Measurements from ENCODE around the gene TMEM187.
"Not testable (repeated sequence)": the region's sequence is repeated elsewhere in the genome, so short reads cannot be mapped to it uniquely, and the experiment has no call there.

Gene TMEM187

DNA sequence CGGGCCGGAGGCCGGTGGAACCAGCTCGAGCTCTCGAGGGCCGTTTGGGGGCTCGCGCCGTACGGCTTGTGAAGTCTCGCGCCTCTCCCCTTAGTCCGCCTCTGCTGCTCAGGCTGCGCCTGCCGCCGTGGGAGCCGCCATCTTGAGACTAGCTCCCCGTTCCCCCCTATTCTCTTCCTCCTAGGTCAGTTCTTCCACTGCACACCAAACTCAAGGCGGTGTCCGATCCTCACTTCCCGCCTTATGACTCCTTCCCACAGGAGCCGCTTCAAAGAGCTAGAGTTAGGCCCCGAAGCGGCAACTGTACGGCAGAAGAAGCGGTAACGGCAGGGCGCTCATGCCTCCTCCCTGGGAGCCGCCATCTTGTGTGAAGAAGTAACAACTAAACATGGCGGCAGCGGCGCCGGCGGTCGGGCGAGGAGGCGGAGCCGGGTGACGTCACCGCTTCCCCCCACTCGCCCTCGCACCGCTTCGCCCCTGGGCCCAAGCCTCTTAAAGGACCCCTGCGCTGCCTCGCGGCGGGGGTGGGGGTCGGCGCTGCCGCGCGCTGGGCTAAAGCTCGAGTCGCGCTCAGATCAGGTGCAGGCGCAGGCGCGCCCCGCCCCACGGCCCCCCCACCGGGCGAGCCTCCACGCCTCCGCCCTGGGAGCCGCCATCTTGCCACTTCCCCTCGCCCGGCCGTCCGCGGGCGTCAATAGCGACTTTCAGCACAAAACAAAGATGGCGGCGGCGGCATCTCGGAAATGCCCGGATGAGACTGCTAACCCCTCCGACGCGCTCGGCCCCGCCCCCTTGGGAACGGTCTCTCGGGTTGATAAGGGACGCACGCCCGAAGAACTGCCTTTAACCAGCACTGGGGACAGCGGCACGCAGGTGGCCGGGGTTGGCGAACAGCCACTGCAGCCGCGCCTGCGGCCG is 845 bp upstream of the TMEM187 start, which contains the start of gene HCFC1:
TSS of gene HCFC1 (minus strand) at position 369 of the 918 bp plus-strand sequence. CDS start 978 bp downstream, outside the sequence.
- peak; percentile 93 for DNase-seq

DNA sequence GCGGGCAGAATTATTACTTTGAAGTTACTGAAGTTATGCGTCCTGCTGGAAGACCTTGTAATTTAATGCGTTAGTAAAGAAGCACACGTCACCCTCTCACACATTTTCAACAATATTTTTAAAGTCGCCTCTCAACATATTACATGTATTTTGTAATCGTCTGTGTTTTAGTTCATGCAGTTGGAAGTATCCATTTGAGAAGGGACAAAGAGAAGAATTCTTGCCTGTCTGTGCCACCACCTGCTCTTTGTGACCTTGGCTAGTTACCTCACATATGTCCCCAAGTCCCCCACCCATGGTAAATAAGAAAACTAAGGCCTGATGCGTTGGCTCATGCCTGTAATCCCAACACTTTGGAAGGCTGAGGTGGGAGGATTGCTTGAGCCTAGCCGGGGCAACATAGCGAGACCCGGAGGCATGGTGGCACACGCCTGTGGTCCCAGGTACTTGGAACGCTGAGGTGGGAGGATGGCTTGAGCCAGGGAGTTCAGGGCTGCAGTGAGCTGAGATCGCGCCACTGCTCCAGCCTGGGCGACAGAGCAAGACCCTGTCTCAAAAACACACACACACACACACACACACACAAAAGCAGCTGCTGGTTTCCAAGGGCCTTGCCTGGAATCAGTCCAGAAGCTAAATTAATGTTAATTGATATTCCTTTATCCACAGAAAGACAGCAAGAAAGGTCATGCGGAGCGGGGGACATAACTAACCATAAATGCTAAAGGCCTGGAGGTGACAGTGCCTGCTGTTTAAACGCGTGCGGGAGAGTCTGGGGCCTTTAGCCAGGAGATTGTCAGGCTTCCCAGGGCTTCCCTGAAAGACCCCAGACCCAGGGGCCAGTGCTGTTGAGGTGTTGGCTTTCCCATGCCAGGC is 811 bp downstream of the TMEM187 start:
- DNase-seq = no peak

DNA sequence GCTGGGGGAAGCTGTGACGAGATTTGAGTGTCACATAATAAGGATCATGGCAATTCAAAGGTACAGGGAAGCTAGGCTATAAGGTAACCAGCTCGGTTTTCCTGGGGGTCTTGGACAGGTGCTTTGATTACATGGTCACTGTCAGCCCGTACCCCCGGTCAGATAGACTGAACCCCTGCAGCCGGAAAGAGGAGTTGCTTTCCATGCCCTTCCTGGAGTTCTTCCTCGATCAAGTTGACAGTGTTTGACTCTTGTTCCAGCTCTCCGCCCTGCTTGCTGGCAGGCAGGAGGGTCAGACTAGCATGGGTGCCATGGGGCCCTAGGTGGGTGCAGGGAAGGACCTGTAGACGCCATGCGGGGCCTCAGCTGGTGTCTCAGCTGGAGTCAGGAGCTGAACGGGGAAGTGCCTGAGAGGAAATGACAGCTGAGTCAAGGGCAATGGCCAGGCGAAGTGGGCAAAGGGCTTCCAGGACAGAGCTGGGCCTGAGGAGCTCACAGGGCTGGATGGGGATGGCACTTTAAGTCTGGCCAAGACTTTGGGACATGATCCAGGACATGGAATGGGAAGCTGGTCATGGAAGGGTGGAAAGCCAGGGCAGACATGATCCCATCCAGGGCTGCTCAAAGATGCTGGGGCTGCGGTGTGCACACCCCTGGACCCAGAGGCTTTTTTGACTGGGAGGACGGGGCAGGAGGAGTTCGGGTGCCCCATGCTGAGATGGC is 1.6 kb downstream of the TMEM187 start:
- no peak for DNase-seq

DNA sequence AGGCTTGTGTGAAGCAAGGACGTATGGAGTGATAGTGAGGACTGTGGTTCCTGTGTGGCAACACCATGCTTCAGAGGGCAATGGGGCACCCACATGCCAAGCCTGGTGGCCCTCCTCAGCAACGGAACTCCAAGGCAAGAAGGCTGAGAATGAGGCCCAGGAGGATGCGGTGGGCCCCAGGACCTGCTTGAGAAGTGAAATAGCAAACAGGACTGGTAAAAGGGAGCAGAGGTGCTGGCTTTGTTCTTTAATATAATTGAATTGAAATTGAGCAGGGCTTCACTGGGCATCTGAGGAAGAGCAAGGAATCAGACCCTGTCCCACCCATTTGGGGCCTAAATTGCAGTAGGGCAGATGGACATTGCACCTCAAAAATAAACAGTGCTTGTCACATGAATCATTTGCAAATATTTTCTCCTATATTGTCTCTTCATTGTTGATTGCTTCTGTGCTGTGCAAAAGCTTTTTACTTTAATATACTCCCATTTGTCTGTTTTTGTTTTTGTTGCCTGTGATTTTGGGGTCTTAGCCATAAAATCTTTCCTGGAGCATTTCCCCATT is 2.3 kb downstream of the TMEM187 start:
- no peak for DNase-seq

GRCh38 chrX:153980394-153980793 is 7.8 kb downstream of the TMEM187 start:
- not testable (repeated sequence) for DNase-seq

- DNase-seq = no peak
These were observed 8.7 kb downstream of the TMEM187 start for GRCh38 chrX:153981231-153981630.

DNA sequence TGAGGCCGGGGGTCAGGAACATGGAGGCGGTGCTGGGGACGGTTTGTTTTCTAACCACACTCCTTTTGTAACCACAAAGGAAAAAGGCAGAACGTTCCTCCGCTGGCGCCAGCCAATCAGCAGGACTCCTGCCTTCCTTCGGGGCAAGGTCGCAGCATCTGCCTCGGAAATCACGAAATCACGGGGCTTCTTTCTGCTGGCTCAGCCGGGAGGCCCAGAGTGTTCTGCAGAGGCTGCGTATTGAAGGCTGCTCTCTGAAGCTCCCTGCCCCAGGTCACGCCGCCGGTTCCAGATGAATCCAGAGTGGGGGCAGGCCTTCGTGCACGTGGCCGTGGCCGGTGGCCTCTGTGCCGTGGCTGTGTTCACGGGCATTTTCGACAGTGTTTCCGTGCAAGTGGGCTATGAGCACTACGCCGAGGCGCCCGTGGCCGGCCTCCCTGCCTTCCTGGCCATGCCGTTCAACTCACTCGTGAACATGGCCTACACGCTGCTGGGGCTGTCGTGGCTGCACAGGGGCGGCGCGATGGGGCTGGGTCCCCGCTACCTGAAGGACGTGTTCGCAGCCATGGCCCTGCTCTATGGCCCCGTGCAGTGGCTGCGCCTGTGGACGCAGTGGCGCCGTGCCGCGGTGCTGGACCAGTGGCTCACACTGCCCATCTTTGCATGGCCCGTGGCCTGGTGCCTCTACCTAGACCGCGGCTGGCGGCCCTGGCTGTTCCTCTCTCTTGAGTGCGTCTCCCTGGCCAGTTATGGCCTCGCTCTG is 9.4 kb downstream of the TMEM187 start:
- DNase-seq = no peak

DNA sequence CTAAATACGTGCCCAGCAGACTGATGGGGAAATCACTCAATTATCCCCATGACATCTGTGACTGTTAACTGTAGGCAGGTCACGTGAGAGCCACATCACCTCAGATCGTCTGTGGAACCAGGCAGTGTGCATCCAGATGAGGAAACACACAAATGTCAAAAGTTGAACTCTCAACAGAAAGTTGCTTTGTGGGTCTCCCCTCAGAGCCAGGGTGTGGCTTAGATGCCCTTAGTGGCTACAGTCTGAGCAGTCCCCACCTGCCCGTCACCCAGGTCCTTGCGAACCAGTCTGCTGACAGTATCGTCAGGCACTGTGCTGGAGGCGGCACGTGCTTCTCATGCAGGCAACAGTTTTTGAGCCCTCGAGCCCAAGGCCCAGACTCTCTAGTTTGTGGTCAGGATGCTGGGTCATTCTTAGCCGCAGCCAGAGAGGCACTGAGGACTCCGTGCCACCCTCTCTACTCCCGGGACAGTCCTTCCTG is 10.8 kb downstream of the TMEM187 start:
- DNase-seq = no peak

- DNase-seq = no peak
These were observed 12.0 kb downstream of the TMEM187 start for GRCh38 chrX:153984351-153985178.

DNA sequence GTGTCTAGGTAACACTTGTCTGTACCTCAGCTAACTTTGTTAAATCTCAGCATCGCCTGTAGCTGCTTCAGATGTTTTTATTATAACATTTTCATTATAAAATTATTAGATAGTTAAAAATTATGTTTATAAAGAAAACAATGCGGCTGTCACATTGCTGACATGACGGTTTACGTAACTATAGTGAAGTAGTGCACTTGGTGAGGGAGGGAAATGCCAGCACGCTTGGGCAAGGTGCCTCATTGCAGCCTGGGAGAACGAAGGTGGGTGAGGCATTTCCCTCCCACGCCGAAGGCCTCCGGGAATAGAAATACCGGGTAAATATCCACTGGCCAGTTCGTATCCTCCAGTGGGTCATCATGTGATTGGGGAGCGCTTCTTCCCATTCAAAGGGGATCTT is 15.9 kb downstream of the TMEM187 start:
- DNase-seq = no peak

DNA sequence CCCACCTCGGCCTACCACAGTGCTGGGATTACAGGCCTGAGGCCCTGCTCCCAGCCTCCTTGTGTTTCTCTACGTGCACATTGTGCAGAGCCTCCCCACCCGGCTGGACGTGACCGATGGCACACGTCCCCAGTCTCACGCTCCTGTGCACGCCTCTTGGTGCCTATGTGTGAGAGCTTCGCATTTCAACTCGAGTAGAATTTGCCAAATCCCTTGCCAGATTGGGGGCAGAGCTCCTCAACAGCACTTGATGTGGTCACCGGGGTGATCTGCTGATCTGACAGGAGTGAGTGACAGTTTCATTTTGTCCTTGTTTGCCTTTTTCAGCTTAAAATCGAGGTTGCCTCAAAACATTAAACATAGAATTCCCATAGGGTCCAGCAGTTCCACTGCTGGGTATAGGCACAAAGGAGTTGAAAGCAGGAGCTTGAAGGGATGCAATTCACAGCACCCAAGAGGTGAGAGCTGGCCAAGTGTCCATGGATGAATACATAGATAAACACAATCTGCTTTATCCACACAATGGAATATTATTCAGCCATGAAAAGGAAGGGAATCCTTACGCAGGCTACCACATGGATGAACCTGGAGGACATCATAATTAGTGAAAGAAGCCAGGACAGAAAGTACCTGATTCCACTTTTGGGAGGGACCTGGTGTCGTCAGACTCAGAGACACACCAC is 17.6 kb downstream of the TMEM187 start:
- no peak for DNase-seq

DNA sequence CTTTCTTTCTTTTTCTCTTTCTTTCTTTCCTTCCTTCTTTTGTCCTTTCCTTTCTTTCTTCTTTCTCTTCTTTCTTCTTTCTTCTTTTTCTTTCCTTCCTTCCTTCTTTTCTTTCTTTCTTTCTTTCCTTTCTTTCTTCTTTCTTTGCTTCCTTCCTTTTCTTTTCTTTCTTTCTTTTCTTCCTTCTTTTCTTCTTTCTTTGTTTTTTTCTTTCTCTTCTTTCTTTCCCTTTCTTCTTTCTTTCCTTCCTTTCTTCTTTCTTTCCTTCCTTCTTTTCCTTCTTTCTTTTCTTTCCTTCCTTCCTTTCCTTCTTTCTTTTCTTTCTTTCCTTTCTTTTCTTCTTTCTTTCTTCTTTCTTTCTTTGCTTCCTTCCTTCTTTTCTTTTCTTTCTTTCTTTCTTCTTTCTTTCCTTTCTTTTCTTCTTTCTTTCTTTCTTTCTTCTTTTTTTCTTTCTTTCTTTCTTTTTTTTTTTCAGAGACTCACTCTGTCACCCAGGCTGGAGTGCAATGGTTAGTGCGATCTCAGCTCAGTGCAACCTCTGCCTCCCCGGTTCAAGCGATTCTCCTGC is 18.5 kb downstream of the TMEM187 start:
- DNase-seq = no peak

GRCh38 chrX:153992180-153992579 is 19.6 kb downstream of the TMEM187 start:
- no peak for DNase-seq

DNA sequence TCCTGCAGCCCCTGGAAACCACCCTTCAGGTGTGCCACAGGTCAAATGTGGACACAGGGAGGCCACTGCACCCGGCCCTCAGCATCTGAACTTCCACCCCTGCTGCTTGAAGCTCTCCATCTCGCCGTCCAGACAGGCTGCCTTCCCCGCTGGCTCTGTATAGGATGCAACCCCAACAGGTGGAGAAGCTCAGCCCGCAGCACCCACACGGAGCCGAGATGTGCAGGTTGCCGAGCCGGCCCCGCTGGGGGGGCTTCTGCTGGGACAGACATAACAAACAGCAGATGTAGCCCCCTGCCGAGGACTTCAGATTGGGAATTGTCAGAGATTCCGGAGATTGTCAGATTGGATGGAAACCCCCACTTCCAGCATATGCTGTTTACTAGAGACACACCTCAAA is 20.5 kb downstream of the TMEM187 start:
- DNase-seq = no peak

DNA sequence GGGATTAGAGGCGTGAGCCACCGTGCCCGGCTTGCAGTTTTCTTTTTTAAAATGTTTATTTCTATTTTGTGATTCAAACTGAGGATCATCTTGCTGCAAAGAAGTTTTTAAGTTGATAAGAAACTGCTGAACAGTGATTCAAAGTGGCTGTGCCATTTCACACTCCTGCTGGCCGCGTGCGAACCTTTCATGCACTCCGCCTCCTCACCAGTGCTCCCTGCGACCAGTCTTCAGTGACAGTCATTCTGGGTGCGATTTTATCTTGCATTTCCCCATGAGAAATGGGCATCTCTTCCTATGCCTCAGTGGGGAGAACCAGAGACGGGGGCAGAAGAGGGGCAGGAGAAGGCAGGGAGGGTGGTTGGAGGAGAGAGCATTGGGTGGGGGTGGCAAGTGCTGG is 21.4 kb downstream of the TMEM187 start:
- no peak for DNase-seq

DNA sequence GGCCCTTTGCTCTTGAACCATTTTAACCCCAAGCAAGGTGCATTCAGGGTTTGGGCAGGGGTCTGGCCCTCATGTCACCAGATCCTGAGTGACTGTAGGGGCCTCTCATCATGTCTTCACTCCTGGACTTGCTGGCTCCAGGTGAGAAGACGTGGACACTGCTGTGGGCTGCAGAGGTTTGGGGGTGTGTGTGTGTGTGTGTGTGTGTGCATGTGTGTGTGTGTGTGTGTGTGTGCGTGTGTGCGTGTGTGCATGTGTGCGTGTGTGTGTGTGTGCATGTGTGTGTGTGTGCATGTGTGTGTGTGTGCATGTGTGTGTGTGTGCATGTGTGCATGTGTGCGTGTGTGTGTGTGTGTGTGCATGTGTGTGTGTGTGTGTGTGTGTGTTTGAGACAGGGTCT is 21.8 kb downstream of the TMEM187 start:
- not testable (repeated sequence) for DNase-seq

- no peak for DNase-seq
These were observed 22.9 kb downstream of the TMEM187 start for GRCh38 chrX:153995504-153995903.

- DNase-seq = no peak
These were observed 26.9 kb downstream of the TMEM187 start for GRCh38 chrX:153999359-154000037.

GRCh38 chrX:154000051-154000450 is 27.5 kb downstream of the TMEM187 start:
- DNase-seq = no peak

Measured in fibroblast of skin of scalp (primary cell).